Measurements from ENCODE around the gene FAT2.

The FAT2 gene, protein sequence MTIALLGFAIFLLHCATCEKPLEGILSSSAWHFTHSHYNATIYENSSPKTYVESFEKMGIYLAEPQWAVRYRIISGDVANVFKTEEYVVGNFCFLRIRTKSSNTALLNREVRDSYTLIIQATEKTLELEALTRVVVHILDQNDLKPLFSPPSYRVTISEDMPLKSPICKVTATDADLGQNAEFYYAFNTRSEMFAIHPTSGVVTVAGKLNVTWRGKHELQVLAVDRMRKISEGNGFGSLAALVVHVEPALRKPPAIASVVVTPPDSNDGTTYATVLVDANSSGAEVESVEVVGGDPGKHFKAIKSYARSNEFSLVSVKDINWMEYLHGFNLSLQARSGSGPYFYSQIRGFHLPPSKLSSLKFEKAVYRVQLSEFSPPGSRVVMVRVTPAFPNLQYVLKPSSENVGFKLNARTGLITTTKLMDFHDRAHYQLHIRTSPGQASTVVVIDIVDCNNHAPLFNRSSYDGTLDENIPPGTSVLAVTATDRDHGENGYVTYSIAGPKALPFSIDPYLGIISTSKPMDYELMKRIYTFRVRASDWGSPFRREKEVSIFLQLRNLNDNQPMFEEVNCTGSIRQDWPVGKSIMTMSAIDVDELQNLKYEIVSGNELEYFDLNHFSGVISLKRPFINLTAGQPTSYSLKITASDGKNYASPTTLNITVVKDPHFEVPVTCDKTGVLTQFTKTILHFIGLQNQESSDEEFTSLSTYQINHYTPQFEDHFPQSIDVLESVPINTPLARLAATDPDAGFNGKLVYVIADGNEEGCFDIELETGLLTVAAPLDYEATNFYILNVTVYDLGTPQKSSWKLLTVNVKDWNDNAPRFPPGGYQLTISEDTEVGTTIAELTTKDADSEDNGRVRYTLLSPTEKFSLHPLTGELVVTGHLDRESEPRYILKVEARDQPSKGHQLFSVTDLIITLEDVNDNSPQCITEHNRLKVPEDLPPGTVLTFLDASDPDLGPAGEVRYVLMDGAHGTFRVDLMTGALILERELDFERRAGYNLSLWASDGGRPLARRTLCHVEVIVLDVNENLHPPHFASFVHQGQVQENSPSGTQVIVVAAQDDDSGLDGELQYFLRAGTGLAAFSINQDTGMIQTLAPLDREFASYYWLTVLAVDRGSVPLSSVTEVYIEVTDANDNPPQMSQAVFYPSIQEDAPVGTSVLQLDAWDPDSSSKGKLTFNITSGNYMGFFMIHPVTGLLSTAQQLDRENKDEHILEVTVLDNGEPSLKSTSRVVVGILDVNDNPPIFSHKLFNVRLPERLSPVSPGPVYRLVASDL (N-terminal part only)

DNA sequence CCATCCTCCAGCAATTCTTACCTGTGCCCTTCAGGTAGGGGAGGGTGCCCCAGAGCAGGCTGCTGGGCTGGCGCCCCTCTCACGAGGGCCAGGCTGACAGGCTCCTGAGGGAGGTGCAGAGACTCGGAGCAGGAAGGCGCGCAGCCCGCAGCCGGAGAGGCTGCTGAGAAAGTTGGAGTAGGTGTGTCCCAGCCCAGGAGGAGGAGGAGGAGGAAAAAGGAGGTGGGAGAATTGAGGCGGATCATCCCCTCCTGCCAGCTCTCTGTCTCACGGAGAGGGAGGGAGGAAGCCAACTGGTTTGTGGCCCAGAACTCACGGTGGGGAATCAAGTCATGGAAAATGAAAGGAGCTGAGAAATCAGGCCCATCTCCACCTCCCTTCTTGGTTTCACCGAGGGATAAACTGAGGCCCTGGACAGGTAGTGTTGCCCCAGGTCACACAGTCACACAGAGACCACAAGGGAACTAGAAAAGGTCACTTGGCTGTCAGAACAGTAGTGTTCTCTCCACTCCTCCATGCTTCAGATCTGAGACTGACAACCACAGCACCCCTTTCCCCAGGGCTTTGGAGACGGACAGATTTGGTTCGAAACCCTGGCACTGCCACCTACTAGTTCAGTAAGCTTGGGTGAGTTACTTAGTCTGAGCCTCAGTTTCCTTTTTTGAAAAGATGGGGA, at the start of gene FAT2:
TSS of gene FAT2 (minus strand) at position 188 of the 676 bp plus-strand sequence. CDS start 22,400 bp downstream, outside the sequence.
- TF ChIP-seq, protein P1, sequence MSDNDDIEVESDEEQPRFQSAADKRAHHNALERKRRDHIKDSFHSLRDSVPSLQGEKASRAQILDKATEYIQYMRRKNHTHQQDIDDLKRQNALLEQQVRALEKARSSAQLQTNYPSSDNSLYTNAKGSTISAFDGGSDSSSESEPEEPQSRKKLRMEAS (IDR thresholded peaks at IDR 0.05; ENCODE audit: low read depth, low read length): no peak
- TF ChIP-seq POLR2A (IDR thresholded peaks at IDR 0.05; ENCODE audit: extremely low read depth, insufficient read length): no peak
- TF ChIP-seq, protein P2, sequence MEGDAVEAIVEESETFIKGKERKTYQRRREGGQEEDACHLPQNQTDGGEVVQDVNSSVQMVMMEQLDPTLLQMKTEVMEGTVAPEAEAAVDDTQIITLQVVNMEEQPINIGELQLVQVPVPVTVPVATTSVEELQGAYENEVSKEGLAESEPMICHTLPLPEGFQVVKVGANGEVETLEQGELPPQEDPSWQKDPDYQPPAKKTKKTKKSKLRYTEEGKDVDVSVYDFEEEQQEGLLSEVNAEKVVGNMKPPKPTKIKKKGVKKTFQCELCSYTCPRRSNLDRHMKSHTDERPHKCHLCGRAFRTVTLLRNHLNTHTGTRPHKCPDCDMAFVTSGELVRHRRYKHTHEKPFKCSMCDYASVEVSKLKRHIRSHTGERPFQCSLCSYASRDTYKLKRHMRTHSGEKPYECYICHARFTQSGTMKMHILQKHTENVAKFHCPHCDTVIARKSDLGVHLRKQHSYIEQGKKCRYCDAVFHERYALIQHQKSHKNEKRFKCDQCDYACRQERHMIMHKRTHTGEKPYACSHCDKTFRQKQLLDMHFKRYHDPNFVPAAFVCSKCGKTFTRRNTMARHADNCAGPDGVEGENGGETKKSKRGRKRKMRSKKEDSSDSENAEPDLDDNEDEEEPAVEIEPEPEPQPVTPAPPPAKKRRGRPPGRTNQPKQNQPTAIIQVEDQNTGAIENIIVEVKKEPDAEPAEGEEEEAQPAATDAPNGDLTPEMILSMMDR (IDR thresholded peaks at IDR 0.05; ENCODE audit: low read depth, low read length): no peak
- H3K4me3 ChIP-seq (ENCODE audit: low read depth, low read length): no peak within 1 kb of the TSS
- no peak for DNase-seq (ENCODE audit: low read depth)

DNA sequence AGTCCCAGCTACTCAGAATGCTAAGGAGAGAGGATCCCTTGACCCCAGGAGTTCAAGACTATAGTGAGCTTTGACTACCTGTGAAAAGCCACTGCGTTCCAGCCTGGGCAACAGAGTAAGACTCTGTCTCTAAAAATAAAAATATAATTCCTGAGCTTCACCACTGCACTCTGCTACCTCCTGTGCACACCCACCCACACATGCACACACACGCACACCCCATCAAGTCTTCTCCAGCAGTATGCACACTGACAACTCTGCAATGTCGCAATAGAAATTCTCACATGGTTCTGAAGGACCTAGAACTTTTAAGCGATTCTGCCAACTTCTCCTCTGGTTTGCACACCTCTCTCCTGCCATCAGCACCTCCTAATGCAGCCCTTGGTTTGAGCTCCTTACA, 47.5 kb upstream of the FAT2 start:
- H3K4me3 ChIP-seq (ENCODE audit: low read depth, low read length): no peak overlapping the region
- no peak for TF ChIP-seq POLR2A (IDR thresholded peaks at IDR 0.05; ENCODE audit: extremely low read depth, insufficient read length)
- TF ChIP-seq, protein P1 (IDR thresholded peaks at IDR 0.05; ENCODE audit: low read depth, low read length): no peak
- no peak for TF ChIP-seq MYC (IDR thresholded peaks at IDR 0.05; ENCODE audit: low read depth, low read length)
- DNase-seq (ENCODE audit: low read depth): no peak

DNA sequence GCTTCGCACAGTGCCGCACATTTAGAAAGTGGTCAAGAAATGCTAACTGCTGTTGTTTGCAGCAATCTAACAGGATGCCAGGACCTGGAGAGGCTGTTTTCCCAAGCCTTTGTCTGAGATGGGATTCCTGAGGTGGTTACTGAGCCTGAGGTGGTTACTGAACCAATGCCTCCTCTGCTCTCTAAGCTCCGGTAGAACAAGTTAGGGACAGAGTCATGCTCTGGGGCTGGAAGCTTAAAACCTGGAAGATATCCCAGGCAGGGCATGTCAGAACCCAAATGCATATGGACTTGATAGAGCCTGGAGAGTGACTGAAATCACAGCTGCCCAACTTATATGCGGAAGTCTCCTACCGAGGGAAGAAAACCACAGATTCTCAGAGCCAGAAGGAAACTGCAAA, 46.5 kb upstream of the FAT2 start:
- no peak overlapping the region for H3K4me3 ChIP-seq (ENCODE audit: low read depth, low read length)
- TF ChIP-seq, protein P1 (IDR thresholded peaks at IDR 0.05; ENCODE audit: low read depth, low read length): no peak
- no peak for TF ChIP-seq MYC (IDR thresholded peaks at IDR 0.05; ENCODE audit: low read depth, low read length)
- TF ChIP-seq, protein P2 (IDR thresholded peaks at IDR 0.05; ENCODE audit: low read depth, low read length): no peak
- no peak for TF ChIP-seq POLR2A (IDR thresholded peaks at IDR 0.05; ENCODE audit: extremely low read depth, insufficient read length)
- DNase-seq (ENCODE audit: low read depth): no peak

DNA sequence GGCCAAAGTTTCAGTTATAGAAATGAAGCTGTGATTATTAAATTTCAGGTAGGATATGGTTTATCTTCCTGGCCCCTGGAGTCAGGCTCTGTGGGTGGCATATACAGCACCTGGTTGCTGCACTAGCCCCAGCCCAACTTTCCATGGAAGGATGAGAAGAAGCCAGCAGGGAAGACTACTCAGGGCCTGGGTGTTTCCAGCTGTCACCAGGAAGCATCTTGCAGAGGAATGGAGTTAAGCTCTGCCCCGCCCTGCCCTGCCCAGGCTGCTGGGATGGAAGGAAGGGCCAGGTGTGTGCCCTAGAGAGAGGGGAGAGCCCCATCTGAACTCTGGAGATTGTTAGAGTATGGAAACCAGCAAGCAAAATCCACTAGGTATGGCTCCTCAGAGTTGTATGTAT, 42.8 kb upstream of the FAT2 start:
- no peak for DNase-seq (ENCODE audit: low read depth)
- no peak for TF ChIP-seq MYC (IDR thresholded peaks at IDR 0.05; ENCODE audit: low read depth, low read length)
- TF ChIP-seq, protein P1 (IDR thresholded peaks at IDR 0.05; ENCODE audit: low read depth, low read length): no peak
- H3K4me3 ChIP-seq (ENCODE audit: low read depth, low read length): no peak overlapping the region

DNA sequence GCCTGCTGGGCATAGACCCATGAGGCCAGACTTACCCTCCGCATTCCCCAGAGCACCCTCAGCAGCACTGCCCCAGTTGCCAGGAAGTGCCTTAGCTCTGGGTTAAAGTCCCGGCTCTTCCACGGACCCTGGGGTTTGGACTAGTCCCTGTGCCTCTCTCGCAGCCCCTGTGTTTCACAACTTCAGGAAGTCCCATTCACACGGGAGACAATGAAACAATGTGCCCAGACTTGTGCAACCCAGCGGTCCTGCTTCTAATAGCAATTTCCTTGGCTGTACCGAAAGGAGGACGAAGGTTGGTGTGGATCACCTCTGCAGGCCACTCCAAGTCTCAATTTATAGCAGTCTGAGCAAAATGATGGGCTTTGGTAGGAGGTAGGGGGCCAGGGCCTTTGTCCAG, 41.8 kb upstream of the FAT2 start:
- DNase-seq (ENCODE audit: low read depth): no peak
- TF ChIP-seq POLR2A (IDR thresholded peaks at IDR 0.05; ENCODE audit: extremely low read depth, insufficient read length): no peak
- TF ChIP-seq, protein P2 (IDR thresholded peaks at IDR 0.05; ENCODE audit: low read depth, low read length): no peak
- no peak overlapping the region for H3K4me3 ChIP-seq (ENCODE audit: low read depth, low read length)

DNA sequence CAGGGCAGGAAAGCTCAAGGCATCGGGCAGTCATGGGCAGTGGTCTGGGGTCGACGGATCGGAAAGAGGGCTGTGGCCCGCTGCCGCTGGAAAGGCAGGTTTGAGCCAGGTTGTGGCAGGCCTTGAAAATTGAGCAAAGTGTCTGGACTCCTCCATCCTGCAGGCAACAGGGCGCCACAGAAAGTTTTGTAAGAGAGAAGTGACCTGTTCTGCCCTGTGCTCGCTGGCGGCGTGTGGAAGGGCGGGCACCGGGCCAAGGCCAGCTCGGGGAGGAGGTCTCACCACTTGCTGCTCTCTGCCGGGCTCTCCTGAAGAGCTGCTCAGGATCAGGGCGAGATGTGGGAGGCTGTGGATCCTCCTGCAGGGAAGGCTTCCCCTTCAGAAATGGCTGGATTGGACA, 41.4 kb upstream of the FAT2 start:
- DNase-seq (ENCODE audit: low read depth): no peak
- TF ChIP-seq POLR2A (IDR thresholded peaks at IDR 0.05; ENCODE audit: extremely low read depth, insufficient read length) (no peak), MYC (IDR thresholded peaks at IDR 0.05; ENCODE audit: low read depth, low read length) (no peak)
- TF ChIP-seq, protein P1 (IDR thresholded peaks at IDR 0.05; ENCODE audit: low read depth, low read length): no peak
- TF ChIP-seq, protein P2 (IDR thresholded peaks at IDR 0.05; ENCODE audit: low read depth, low read length): no peak
- H3K4me3 ChIP-seq (ENCODE audit: low read depth, low read length): no peak overlapping the region
